ENCODE results near the gene CDC42EP5.

CDC42EP5 gene

GRCh38 chr19:54455786-54456422, 17.2 kb downstream of the CDC42EP5 start:
- Histone ChIP-seq H3K4me3 (ENCODE audit: low read length) (no peak overlapping the region), H3K9me3 (ENCODE audit: control insufficient read depth, insufficient read depth, low read length) (no peaks in the 10 kb centered on the region), H3K4me1 (ENCODE audit: control insufficient read depth, low read length) (peaks cover 4% of the 10 kb centered on the region), H3K27me3 (ENCODE audit: control insufficient read depth, low read length) (no peaks in the 10 kb centered on the region), H3K36me3 (ENCODE audit: control insufficient read depth, low read length) (peaks cover 98% of the 10 kb centered on the region), H3K4me2 (ENCODE audit: low read length) (no peak overlapping the region), H3K9me2 (replicated peaks; ENCODE audit: control insufficient read depth, low read length) (no peaks in the 10 kb centered on the region), H3F3A (ENCODE audit: control insufficient read depth, insufficient read depth) (no peaks in the 10 kb centered on the region; the same call in 1 of the 2 replicates), H3K27ac (ENCODE audit: low read depth, low read length) (no peak overlapping the region), H3K79me2 (ENCODE audit: control insufficient read depth, low read length) (peaks cover 53% of the 10 kb centered on the region), H4K20me1 (ENCODE audit: control insufficient read depth, insufficient read depth, low read depth, low read length) (peaks cover 26% of the 10 kb centered on the region)
- TF ChIP-seq EZH2phosphoT487 (IDR thresholded peaks at IDR 0.05; ENCODE audit: borderline replicate concordance, low read length) (no peak), CTCF (IDR thresholded peaks at IDR 0.05; ENCODE audit: low read depth, low read length, poor library complexity, severe bottlenecking) (no peak)

DNA sequence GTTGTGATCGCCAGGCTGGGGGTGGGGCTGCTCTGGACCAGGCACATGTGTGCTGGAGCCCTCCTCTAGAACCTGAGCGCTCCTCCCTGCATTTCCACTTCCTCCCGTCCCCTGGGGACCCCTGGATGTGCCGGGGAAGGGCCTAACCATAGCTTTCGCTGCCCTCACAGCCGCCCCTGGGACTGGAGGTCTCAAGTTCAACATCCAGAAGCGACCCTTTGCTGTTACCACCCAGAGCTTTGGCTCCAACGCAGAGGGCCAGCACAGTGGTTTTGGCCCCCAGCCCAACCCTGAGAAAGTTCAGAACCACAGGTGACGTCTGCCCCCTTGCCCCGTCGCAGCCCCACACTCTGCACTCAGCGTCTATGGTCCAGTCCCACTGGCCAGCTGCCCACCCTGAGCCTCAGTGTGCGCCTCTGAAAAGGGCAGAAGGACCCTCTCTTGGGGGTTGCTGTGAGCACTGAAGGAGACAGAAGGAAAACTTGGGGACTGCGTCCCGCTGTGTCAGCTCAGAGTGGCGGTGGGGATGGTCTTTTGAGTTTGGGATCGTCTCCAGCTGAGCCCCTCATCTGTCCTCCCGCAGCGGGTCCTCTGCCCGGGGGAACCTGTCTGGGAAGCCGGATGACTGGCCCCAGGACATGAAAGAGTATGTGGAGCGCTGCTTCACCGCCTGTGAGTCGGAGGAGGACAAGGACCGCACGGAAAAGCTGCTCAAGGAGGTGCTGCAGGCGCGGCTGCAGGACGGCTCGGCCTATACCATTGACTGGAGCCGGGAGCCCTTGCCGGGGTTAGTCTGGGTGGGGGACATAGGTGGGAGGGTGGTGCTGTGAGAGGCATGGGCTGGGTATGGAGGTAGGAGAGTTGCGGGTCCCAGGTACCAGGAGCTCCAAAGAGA, 18.1 kb downstream of the CDC42EP5 start:
- no peaks in the 10 kb centered on the region for H3K9me2 ChIP-seq (replicated peaks; ENCODE audit: control insufficient read depth, low read length)
- H3K36me3 ChIP-seq (ENCODE audit: control insufficient read depth, low read length): peaks cover 100% of the 10 kb centered on the region
- peaks cover 35% of the 10 kb centered on the region for H4K20me1 ChIP-seq (ENCODE audit: control insufficient read depth, insufficient read depth, low read depth, low read length)
- TF ChIP-seq EZH2phosphoT487 (IDR thresholded peaks at IDR 0.05; ENCODE audit: borderline replicate concordance, low read length): no peak
- no peak for TF ChIP-seq CTCF (IDR thresholded peaks at IDR 0.05; ENCODE audit: low read depth, low read length, poor library complexity, severe bottlenecking)
- H3F3A ChIP-seq (ENCODE audit: control insufficient read depth, insufficient read depth): no peaks in the 10 kb centered on the region; the same call in 1 of the 2 replicates
- peaks cover 61% of the 10 kb centered on the region for H3K79me2 ChIP-seq (ENCODE audit: control insufficient read depth, low read length)
- H3K4me1 ChIP-seq (ENCODE audit: control insufficient read depth, low read length): peaks cover 13% of the 10 kb centered on the region
- H3K4me2 ChIP-seq (ENCODE audit: low read length): no peak overlapping the region
- no peaks in the 10 kb centered on the region for H3K27me3 ChIP-seq (ENCODE audit: control insufficient read depth, low read length)
- no peak overlapping the region for H3K27ac ChIP-seq (ENCODE audit: low read depth, low read length)
- no peaks in the 10 kb centered on the region for H3K9me3 ChIP-seq (ENCODE audit: control insufficient read depth, insufficient read depth, low read length)
- no peak overlapping the region for H3K4me3 ChIP-seq (ENCODE audit: low read length)

DNA sequence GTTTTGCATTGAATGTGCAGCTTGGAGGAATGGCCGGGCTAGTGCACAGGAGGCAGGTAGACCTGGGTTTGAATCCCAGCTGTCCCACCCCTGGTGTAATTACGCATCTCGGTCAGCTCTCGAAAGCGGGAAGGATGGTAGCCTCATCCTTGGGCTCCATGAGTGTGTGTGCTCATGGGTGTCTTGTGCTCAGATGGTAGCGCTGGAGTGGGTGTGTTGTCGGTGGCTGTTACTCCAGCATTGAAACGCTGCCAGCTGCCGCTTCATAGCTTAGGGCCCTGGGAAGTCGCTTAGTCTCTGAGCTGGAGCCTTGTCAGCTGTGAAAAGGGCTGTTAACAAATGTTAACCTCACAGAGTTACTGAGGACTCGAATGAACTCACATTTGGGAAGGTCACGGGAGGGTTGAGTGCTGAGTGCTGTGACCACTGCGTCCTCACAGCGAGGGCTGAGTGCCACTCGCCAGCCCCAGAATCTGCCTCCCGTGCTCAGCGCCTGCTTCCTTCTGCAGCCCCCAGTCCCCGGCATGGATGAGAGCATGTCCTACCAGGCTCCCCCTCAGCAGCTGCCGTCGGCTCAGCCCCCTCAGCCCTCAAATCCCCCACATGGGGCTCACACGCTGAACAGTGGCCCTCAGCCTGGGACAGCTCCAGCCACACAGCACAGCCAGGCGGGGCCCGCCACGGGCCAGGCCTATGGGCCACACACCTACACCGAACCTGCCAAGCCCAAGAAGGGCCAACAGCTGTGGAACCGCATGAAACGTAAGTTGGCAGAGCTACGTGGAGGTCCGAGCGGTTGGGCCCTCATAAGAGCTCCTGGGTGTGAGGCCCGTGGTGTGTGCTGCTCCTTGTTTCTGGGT, 18.9 kb downstream of the CDC42EP5 start:
- peaks cover 40% of the 10 kb centered on the region for H4K20me1 ChIP-seq (ENCODE audit: control insufficient read depth, insufficient read depth, low read depth, low read length)
- no peaks in the 10 kb centered on the region for H3K9me3 ChIP-seq (ENCODE audit: control insufficient read depth, insufficient read depth, low read length)
- H3K27ac ChIP-seq (ENCODE audit: low read depth, low read length): no peak overlapping the region
- H3K79me2 ChIP-seq (ENCODE audit: control insufficient read depth, low read length): peaks cover 70% of the 10 kb centered on the region
- H3K4me3 ChIP-seq (ENCODE audit: low read length): no peak overlapping the region
- no peaks in the 10 kb centered on the region for H3F3A ChIP-seq (ENCODE audit: control insufficient read depth, insufficient read depth)
- peaks cover 97% of the 10 kb centered on the region for H3K36me3 ChIP-seq (ENCODE audit: control insufficient read depth, low read length)
- H3K27me3 ChIP-seq (ENCODE audit: control insufficient read depth, low read length): no peaks in the 10 kb centered on the region
- peaks cover 14% of the 10 kb centered on the region for H3K4me1 ChIP-seq (ENCODE audit: control insufficient read depth, low read length)
- H3K9me2 ChIP-seq (replicated peaks; ENCODE audit: control insufficient read depth, low read length): no peaks in the 10 kb centered on the region
- TF ChIP-seq CTCF (IDR thresholded peaks at IDR 0.05; ENCODE audit: low read depth, low read length, poor library complexity, severe bottlenecking) (no peak), EZH2phosphoT487 (IDR thresholded peaks at IDR 0.05; ENCODE audit: borderline replicate concordance, low read length) (no peak)
- no peak overlapping the region for H3K4me2 ChIP-seq (ENCODE audit: low read length)
